Fibroblast of villous mesenchyme (primary cell): ENCODE results near the gene ABCD4. TPM values are rescaled to one million over a fixed set of nuclear protein-coding genes. Genes with fewer than 3 reads are reported as not detected.

Source experiments
- DNase-seq: peaks from one replicate; pipeline ENCODE4 v3.0.0-alpha.2; 2010; ENCODE audit warnings: low read depth
- H3K4me3 ChIP-seq: 2 replicates; pipeline ENCODE4 v1.5.1; 2011; ENCODE audit warnings: low read depth, mild to moderate bottlenecking, low read length
- total RNA-seq: library from RNA; depleted of rRNA; stranded (reverse); fragments of >200 nt; gene quantifications from 2 replicates; pipeline ENCODE4 v1.2.3, GENCODE V29; 2012
- TF ChIP-seq, protein P1 (sequence below): IDR thresholded peaks from 2 replicates; pipeline ENCODE4 v1.5.1; 2012; ENCODE audit warnings: low read depth, mild to moderate bottlenecking, low read length; ENCODE audit not compliant: insufficient read depth

The ABCD4 gene
- total RNA-seq, 1 donor = 25.0 TPM

DNA sequence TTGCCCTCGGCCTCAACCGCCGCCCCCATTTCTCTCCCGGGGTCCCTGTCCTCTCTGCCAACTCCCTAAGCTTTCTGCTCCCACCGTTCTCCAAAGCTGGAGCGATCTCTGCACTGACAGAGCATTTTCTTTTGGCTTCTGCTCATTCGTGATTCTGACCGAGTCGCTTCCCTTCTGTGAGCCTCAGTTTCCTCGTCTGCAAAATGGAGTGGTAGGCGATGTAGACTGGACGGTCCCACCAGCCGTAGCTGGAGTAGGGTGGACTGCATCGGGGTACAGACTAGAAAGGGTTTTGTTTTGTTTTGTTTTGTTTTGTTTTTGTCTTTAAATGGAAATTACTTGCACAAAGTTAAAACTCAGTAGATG, 61.1 kb downstream of the ABCD4 start:
- TF ChIP-seq, protein P1, sequence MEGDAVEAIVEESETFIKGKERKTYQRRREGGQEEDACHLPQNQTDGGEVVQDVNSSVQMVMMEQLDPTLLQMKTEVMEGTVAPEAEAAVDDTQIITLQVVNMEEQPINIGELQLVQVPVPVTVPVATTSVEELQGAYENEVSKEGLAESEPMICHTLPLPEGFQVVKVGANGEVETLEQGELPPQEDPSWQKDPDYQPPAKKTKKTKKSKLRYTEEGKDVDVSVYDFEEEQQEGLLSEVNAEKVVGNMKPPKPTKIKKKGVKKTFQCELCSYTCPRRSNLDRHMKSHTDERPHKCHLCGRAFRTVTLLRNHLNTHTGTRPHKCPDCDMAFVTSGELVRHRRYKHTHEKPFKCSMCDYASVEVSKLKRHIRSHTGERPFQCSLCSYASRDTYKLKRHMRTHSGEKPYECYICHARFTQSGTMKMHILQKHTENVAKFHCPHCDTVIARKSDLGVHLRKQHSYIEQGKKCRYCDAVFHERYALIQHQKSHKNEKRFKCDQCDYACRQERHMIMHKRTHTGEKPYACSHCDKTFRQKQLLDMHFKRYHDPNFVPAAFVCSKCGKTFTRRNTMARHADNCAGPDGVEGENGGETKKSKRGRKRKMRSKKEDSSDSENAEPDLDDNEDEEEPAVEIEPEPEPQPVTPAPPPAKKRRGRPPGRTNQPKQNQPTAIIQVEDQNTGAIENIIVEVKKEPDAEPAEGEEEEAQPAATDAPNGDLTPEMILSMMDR = no peak
- no peak overlapping the region for H3K4me3 ChIP-seq
- no peak for DNase-seq

DNA sequence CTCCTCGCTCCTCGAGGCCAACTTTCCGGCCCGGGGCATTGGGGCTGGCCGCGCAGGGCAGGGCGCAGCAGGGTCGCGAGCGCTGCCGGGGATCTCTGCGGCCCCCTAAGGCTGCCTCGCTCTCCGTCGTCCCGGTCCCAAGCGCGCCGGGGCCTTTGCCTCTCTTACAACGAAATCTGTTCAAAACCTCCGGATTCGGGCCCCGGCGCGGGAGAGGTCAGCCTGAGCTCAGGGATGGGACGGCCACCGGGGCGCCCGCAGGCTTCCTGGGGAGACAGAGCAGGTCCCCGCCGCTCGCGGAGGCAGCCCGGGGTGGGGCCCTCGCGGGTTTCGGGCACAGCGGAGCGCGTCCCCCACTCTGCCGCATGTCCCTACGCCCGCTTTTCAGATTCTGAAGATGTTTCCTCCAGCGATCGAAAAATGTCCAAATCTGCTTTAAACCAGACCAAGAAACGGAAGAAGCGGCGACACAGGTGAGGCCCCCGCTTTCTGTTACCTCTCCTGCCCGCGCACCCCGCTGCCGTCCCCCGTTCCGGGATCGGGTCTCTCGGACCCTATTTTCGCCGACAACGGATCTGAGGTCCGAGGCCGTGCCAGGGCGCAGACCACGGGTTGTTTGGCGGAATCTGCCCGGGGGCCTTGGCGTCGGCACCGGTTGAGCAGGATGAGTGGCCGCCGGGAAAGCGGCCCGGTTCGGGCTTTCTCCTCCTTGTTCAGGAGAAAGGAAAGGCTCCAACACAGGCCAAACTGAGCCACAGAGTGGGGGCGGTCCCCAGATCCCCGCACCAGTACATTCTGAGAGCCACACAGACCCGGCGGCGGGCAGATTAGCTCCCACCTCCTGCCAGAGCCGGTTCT, 61.7 kb downstream of the ABCD4 start:
- DNase-seq = no peak
- no peak overlapping the region for H3K4me3 ChIP-seq
- TF ChIP-seq, protein P1 = no peak

DNA sequence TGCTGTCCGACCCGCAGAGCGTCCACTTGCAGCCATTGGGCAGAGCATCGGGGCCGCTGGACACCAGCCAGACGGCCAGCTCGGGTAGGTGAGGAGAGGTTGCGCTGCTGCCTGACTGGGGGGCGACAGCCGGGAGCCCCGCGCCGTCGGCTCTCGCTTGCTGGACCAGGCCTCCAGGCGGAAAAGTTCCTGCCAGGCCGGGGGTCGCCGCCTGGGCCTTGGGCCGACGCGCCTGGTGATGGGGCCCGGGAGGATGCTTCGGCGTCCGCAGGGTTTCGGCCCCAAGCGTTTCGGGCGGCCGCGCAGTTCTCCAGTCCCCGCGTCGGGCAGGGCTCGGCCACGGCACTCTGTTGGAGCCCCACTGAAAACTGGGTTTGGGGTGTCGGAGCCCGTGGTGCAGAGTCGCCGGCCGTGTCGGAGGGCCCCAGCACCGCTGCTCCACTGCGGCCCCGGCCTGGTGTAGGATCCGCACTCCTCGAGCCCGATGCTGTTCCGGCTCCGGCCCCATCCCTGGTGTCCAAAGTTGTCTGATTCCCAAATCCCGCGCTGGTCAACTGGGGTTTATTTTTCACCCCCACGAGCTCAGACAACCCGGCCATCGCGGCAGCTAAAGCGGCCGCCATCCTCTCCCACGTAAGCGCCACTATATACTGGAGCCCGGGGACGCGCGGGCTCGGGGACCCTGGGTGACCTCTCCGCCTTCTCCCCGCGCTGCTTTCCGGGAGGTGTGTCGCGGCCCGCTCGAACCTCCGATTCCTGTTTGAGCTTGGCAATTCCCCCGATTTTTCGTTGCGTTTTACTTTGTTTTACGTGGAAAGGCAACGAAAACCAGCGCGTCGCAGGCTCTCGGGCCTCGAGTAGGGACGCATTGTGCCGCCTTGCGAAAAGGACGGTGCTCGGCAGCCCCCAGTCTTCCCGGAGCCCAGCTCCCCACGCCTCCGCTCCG, 62.6 kb downstream of the ABCD4 start:
- no peak for DNase-seq

DNA sequence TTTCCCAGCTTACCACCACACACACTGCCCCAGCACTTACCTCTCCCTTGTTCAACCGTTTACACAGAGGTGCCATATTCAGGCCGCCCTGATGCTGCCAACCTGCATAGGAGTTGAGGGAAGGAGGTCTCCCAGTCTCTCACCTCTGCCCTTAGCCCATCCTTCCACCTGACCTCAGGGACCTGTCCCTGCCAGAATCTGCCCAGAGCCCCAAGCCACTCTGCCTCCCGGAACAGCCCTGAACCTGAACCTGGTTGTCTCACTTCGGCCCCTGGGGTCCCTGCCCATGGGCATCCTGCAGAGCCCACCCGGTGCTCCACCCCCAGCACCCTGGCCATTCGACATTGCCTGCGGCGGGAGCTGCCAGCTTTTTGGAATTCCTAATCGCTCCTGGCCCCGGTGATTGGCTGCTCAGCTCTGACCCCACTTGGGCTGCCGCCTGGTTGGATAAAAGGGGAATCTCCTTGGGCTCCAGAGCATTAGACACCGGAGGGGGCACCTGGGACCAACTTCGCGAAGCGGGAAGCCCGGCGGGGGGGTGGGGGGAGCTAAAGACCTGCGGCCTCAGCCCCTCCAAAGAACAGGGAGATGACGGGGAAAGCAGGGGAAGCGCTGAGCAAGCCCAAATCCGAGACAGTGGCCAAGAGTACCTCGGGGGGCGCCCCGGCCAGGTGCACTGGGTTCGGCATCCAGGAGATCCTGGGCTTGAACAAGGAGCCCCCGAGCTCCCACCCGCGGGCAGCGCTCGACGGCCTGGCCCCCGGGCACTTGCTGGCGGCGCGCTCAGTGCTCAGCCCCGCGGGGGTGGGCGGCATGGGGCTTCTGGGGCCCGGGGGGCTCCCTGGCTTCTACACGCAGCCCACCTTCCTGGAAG, 63.5 kb downstream of the ABCD4 start, which contains the start of gene VSX2:
VSX2 (plus strand) TSS at position 476 of the 874 bp plus-strand sequence; CDS start at position 589, 113 bp downstream.
- no peak within 1 kb of the TSS for H3K4me3 ChIP-seq
- DNase-seq = no peak
- TF ChIP-seq, protein P1 = no peak

More for the DNA sequence above, 62.6 kb downstream of the ABCD4 start:
- H3K4me3 ChIP-seq = no peak overlapping the region
- TF ChIP-seq, protein P1 = no peak

DNA sequence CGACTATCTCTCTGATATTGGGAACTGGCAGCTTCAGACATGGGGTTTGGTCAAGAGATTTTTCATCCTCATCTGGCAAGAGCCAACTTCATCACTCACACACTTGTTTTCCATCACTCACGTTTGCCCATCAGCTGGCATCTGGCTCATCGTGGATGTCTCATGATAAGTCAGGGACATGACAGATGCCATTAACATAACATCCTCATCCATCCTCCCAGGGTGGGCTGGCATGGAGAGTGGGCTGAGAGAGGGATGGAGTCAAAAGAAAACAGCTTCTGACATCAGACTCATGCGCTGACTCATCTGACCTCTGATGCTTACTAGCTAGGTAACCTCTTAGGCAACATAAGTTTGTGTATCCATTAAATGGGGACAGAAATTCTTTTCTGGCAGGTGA, 65.3 kb downstream of the ABCD4 start:
- TF ChIP-seq, protein P1 = no peak
- no peak for DNase-seq

More for the DNA sequence above, 65.3 kb downstream of the ABCD4 start:
- no peak overlapping the region for H3K4me3 ChIP-seq

Other genes with a start within 250 kb of the ABCD4 start
- 10.6 and 16.0 TPM in 2 replicates for gene ALDH6A1, start 218.5 kb downstream of the ABCD4 start, total RNA-seq
- 10.0 and 11.2 TPM in 2 replicates for gene LIN52, start 218.0 kb downstream of the ABCD4 start, total RNA-seq
- not detected in 2 replicates for gene VSX2, start 63.5 kb downstream of the ABCD4 start, total RNA-seq
- not detected in 2 replicates for gene VRTN, start 45.5 kb upstream of the ABCD4 start, total RNA-seq
- not detected in 2 replicates for gene SYNDIG1L, start 123.3 kb upstream of the ABCD4 start, total RNA-seq
- gene NPC2, start 190.4 kb upstream of the ABCD4 start, total RNA-seq = 252 and 317 TPM in 2 replicates
- gene ISCA2, start 190.8 kb upstream of the ABCD4 start, total RNA-seq = 14.8 and 24.6 TPM in 2 replicates